SIG-M5 treated with dmso at 0.1 percent for 504 hours (cell line): ENCODE results near the gene RXRA.

ENCODE experiments used
- DNase-seq: peaks from one replicate; lab custom pipeline; 2025; ENCODE audit not compliant: unreplicated experiment; lab: John Stamatoyannopoulos, UW

The RXRA gene

GRCh38 chr9:134336228-134336627, 10.0 kb downstream of the RXRA start:
- no peak for DNase-seq

- DNase-seq: no peak
Observed at GRCh38 chr9:134336924-134337323, 10.7 kb downstream of the RXRA start.

GRCh38 chr9:134337469-134337868, 11.2 kb downstream of the RXRA start:
- DNase-seq: no peak

GRCh38 chr9:134338394-134339182, 12.3 kb downstream of the RXRA start:
- no peak for DNase-seq

- DNase-seq: no peak
Observed at GRCh38 chr9:134339183-134339806, 13.0 kb downstream of the RXRA start.

- peak; percentile 55 for DNase-seq
Observed at GRCh38 chr9:134340475-134341160, 14.4 kb downstream of the RXRA start.

GRCh38 chr9:134341306-134341705, 15.1 kb downstream of the RXRA start:
- DNase-seq: peak; percentile 43

GRCh38 chr9:134341929-134342745, 15.9 kb downstream of the RXRA start:
- no peak for DNase-seq

GRCh38 chr9:134342746-134343115, 16.5 kb downstream of the RXRA start:
- no peak for DNase-seq

- DNase-seq: no peak
Observed at GRCh38 chr9:134343637-134344036, 17.4 kb downstream of the RXRA start.

GRCh38 chr9:134344068-134344799, 18.0 kb downstream of the RXRA start:
- no peak for DNase-seq

- no peak for DNase-seq
Observed at GRCh38 chr9:134344800-134345310, 18.6 kb downstream of the RXRA start.

GRCh38 chr9:134345737-134346136, 19.5 kb downstream of the RXRA start:
- DNase-seq: no peak

GRCh38 chr9:134346151-134346550, 19.9 kb downstream of the RXRA start:
- DNase-seq: no peak

- no peak for DNase-seq
Observed at GRCh38 chr9:134346840-134347583, 20.8 kb downstream of the RXRA start.

GRCh38 chr9:134347996-134348395, 21.7 kb downstream of the RXRA start:
- DNase-seq: no peak

- DNase-seq: no peak
Observed at GRCh38 chr9:134348404-134349155, 22.3 kb downstream of the RXRA start.

- no peak for DNase-seq
Observed at GRCh38 chr9:134349936-134350335, 23.7 kb downstream of the RXRA start.

- no peak for DNase-seq
Observed at GRCh38 chr9:134350416-134350994, 24.2 kb downstream of the RXRA start.
